HG02884 (cell line): Measurements from ENCODE around the gene MBNL3.

Experiments used
- ATAC-seq: cut with Tn5 transposase; IDR thresholded peaks from one replicate; pipeline ENCODE4 v1.9.1; 2021; ENCODE audit warnings: mild to moderate bottlenecking, moderate library complexity; ENCODE audit not compliant: unreplicated experiment

Gene MBNL3

GRCh38 chrX:132488819-132489577 lies at the start of gene MBNL3:
Gene MBNL3, minus strand, starts transcription at chrX:132489038. Its CDS starts 49,427 bp downstream, at chrX:132439611.
- peak; percentile 50 for ATAC-seq

DNA sequence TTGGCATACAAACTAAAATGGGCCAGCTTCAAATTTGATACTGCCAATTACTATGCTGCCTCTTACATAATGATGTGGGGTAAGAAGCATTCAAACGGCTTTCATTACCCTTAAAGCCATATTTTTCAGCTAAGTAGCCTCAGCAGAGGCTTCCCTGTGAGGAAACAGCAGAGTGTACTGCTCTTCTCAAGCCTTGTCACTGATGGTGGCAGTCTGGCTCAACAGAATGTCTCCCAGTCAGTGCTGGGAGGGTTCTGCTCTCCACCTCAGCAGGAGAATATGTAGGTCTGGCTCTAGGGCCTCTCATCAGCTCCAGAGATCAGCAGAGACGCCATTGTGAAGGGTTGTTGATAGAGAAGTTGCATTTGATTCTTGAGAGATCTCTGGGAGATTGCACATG lies 44.6 kb upstream of the MBNL3 start:
- no peak for ATAC-seq

- ATAC-seq, result no peak
Measured at GRCh38 chrX:132532913-132533312, 44.1 kb upstream of the MBNL3 start.

DNA sequence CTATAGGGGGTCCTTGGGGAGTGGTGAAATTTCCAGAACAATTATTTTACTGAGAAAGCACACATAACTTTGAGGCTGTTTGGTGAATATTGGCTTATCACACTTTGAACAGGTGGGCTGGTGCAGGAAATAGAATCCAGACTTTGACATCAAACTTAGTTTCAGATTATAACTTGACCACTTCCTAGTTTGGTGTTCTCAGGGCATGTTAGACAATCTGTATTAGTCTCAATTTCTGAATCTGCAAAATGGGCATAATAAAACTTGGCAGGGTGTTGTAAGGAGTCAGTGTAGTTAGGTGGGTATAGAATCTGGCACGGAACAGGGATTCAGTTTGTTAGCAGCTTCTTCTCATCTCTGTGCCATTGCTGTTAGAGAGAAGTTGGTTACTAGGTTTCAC lies 43.3 kb upstream of the MBNL3 start:
- no peak for ATAC-seq

GRCh38 chrX:132520792-132521191 lies 32.0 kb upstream of the MBNL3 start:
- no peak for ATAC-seq

- no peak for ATAC-seq
Measured at GRCh38 chrX:132520213-132520612, 31.4 kb upstream of the MBNL3 start.

DNA sequence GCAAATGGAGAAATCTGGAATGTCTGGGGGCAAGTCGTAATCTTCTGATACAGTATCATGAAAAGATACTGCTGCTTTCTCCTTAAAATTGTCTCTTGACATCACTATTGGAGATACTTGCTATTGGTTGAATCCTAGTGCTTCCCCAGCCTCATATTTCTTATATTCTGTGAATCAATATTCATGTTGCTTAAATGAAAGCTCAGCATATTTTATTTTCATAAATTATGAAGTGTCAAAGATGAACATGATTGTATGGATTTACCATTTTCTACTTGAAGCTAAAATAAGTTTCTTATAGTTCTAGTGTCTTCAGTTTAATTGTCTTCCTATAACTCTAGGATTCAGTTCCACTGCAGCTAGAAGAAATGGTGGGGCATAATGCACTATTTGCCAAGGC lies 29.6 kb upstream of the MBNL3 start:
- ATAC-seq, result no peak

- ATAC-seq, result no peak
Measured at GRCh38 chrX:132508834-132509233, 20.0 kb upstream of the MBNL3 start.

- ATAC-seq, result no peak
Measured at GRCh38 chrX:132505116-132505515, 16.3 kb upstream of the MBNL3 start.

- no peak for ATAC-seq
Measured at GRCh38 chrX:132504417-132504816, 15.6 kb upstream of the MBNL3 start.

DNA sequence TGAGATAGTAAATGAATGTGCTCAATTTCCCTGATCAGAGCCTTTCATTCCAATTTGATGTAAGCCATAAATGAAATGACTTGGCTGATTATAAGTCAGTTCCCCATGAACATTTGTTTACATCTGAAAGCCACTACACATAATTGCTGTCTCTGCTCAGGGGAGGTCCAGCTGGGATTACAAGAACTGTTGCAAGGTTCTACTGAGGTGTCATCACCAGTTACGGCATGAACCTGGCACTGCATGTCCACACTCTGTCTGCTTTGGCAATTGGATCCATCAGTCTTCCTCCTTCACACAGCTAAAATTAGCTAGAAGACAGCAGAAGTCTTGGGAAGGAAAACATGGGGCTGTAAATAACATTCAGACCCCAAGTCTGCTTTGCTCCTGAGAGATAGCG lies 12.8 kb upstream of the MBNL3 start:
- ATAC-seq, result no peak

DNA sequence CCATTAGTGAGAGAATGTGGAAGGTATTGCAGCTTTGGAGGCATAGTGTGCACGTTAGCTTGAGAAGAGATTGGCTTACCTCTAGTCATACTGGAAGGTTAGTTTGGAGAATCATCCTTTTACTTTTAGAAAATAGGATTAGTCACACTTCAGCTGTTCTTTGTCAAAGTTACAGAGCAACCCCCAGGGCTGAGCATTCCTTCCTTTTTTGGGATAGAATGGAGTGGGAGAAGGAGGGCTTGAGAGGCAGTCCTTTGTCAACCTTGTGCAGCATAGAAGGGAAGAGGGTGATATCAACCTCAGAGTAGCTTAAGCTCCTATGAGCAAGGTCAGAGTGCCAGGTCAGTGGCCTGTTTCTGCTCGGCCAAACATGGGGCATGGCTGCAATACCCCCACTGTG lies 8.6 kb upstream of the MBNL3 start:
- ATAC-seq, result no peak

- no peak for ATAC-seq
Measured at GRCh38 chrX:132493095-132493494, 4.3 kb upstream of the MBNL3 start.

DNA sequence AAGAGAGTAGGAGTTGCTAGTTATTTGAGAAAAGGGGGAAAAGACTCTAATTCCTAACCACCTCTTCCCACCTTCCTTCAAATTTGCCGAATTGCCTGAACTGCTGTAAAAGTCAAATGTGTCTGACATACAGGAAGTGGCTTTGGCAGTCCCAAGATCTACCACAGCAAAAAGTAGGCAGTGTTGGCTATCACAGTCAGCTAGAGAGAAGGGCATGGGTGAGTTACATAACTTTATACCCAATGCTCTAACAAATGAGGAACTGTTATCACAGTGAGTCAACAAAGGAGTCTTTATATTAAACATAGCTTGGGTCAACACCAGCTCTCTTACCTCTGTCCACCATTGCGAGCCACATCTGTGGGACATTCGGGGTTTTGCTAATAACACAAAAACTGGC lies 2.4 kb upstream of the MBNL3 start:
- no peak for ATAC-seq

GRCh38 chrX:132489578-132490419 lies 961 bp upstream of the MBNL3 start:
- ATAC-seq, result peak; percentile 33

DNA sequence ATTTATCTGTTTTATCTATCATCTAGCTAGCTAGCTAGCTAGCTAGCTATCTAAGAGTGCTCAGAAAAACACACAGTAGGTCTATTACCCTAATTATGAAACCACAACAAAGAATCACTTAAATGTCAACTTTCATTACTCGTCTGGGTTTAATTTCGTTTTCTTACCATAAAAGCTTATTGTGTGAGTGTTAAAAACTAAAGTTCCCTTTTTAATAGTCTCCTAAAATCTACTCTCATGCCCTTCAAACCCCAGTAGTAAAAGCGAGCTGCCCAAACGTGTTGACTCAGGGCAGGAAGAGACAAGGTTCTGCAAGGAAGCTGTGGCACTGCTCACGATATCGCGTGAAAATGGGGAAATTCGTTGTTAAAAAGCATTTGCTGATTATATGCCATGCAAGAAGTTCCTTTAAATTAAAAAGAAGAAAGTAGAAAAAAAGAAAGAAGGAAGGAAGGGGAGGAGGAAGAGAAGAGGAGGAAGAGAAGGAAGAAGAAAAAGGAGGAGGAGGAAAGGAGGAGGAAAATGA lies 595 bp downstream of the MBNL3 start:
- no peak for ATAC-seq

GRCh38 chrX:132486599-132487178 lies 2.1 kb downstream of the MBNL3 start:
- ATAC-seq, result no peak

- ATAC-seq, result no peak
Measured at GRCh38 chrX:132483951-132484350, 4.9 kb downstream of the MBNL3 start.

DNA sequence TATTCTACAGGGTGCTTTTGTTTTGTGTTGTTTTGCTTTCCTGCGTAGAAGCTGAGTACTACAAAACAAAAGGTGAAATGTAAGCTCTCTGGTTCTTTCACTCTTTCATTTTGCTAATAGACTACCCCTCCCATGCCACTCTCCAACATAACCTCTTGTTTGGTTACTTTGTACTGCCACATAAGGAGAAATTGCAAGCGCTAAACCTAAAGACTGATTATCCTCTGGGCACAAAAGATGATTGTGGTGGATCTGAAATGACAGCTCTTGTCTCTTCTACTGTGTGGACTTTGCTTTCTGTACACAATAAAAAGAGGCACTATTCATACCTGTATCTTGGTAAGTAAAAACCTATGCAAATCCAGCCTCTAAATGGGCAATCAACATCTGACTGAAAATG lies 5.3 kb downstream of the MBNL3 start:
- no peak for ATAC-seq

GRCh38 chrX:132482632-132483031 lies 6.2 kb downstream of the MBNL3 start:
- ATAC-seq, result no peak

- ATAC-seq, result no peak
Measured at GRCh38 chrX:132481449-132481848, 7.4 kb downstream of the MBNL3 start.
